AG04450 (cell line): Measurements from ENCODE around the gene GABRR2. TPM values are rescaled to one million over a fixed set of nuclear protein-coding genes. Genes with fewer than 3 reads are reported as not detected.

ENCODE experiments used
- CTCF ChIA-PET: fragments of 300-600, 350-600 bp; formaldehyde crosslinking; extraction: SDS; loops from one replicate; lab custom pipeline; 2022; ENCODE audit warnings: antibody characterized with exemption, inconsistent platforms; lab: Charles Lee
- POLR2A ChIA-PET: fragments of 350-600 bp; formaldehyde crosslinking; extraction: SDS; loops from one replicate; lab custom pipeline; 2021; ENCODE audit warnings: antibody characterized with exemption, inconsistent platforms; lab: Yijun Ruan, JAX
- DNase-seq: peaks from one replicate; pipeline ENCODE4 v3.0.0-alpha.2; 2011; ENCODE audit warnings: low read depth, low spot score
- H3K27ac ChIP-seq: one replicate; pipeline ENCODE4 v1.5.1; 2012; ENCODE audit warnings: low read depth, low read length, control low read depth
- H3K27me3 ChIP-seq: one replicate; pipeline ENCODE4 v1.6.0; 2012; ENCODE audit warnings: low read length; ENCODE audit not compliant: control insufficient read depth, insufficient read depth
- H3K4me3 ChIP-seq: 2 replicates; pipeline ENCODE4 v1.5.1; 2011; ENCODE audit warnings: mild to moderate bottlenecking, low read depth, low read length, control low read depth
- H3K9me3 ChIP-seq: 2 replicates; pipeline ENCODE4 v1.5.1; 2012; ENCODE audit warnings: low read length; ENCODE audit not compliant: control insufficient read depth, insufficient read depth
- CTCF ChIP-seq: IDR thresholded peaks from 2 replicates; pipeline ENCODE4 v1.5.1; 2011; ENCODE audit warnings: low read depth, low read length, control low read depth, inconsistent platforms
- polyA plus RNA-seq: library from polyadenylated mRNA; depleted of rRNA; stranded (reverse); fragments of >200 nt; gene quantifications from 2 replicates; pipeline ENCODE4 v1.2.3, GENCODE V29; 2011

Gene GABRR2
- polyA plus RNA-seq, 1 experiment = 0.12 TPM

- ChIA-PET POLR2A (no interaction called here), CTCF (no interaction called here)
- no peak for DNase-seq
- Histone ChIP-seq H3K27me3 (peaks cover 57% of the 10 kb centered on the region), H3K4me3 (no peak overlapping the region), H3K27ac (no peak overlapping the region), H3K9me3 (no peaks in the 10 kb centered on the region)
- TF ChIP-seq CTCF = no peak
Observed at GRCh38 chr6:89289710-89290109, 25.4 kb downstream of the GABRR2 start.

GRCh38 chr6:89287351-89288028 lies 27.6 kb downstream of the GABRR2 start:
- Histone ChIP-seq H3K27me3 (peaks cover 51% of the 10 kb centered on the region), H3K27ac (no peak overlapping the region), H3K4me3 (no peak overlapping the region), H3K9me3 (no peaks in the 10 kb centered on the region)
- POLR2A ChIA-PET = no interaction called here
- no peak for TF ChIP-seq CTCF
- CTCF ChIA-PET = no interaction called here
- DNase-seq = no peak

GRCh38 chr6:89286516-89286915 lies 28.6 kb downstream of the GABRR2 start:
- Histone ChIP-seq H3K27ac (no peak overlapping the region), H3K9me3 (no peaks in the 10 kb centered on the region), H3K27me3 (peaks cover 48% of the 10 kb centered on the region), H3K4me3 (no peak overlapping the region)
- CTCF ChIA-PET = no interaction called here
- DNase-seq = no peak
- TF ChIP-seq CTCF = no peak
- POLR2A ChIA-PET = no interaction called here

- TF ChIP-seq CTCF = no peak
- Histone ChIP-seq H3K9me3 (no peaks in the 10 kb centered on the region), H3K27ac (no peak overlapping the region), H3K4me3 (no peak overlapping the region), H3K27me3 (peaks cover 34% of the 10 kb centered on the region)
- DNase-seq = no peak
- CTCF ChIA-PET = no interaction called here
- POLR2A ChIA-PET = no interaction called here
Observed at GRCh38 chr6:89284963-89285735, 29.9 kb downstream of the GABRR2 start.

GRCh38 chr6:89284081-89284480 lies 31.0 kb downstream of the GABRR2 start:
- ChIA-PET CTCF (no interaction called here), POLR2A (no interaction called here)
- DNase-seq = no peak
- Histone ChIP-seq H3K9me3 (no peaks in the 10 kb centered on the region), H3K27ac (no peak overlapping the region), H3K4me3 (no peak overlapping the region), H3K27me3 (peaks cover 31% of the 10 kb centered on the region)
- TF ChIP-seq CTCF = no peak
